ENCODE data around the gene NCBP1. TPM values are rescaled to one million over a fixed set of nuclear protein-coding genes. Genes with fewer than 3 reads are reported as not detected.

NCBP1 gene
- total and polyA plus RNA-seq, 10 donors, result 6.5 to 30.6 (median 23.1) TPM

GRCh38 chr9:97710356-97711222 is 77.0 kb downstream of the NCBP1 start:
- peaks cover 0 to 11% (median 6%) of the 10 kb centered on the region in 6 donors for H3K4me1 ChIP-seq
- whole genome bisulfite sequencing, 5 donors, result 24 to 25% (median 25%) methylated on average over 9 of the region's 9 CpGs
- H3K36me3 ChIP-seq, result no peaks in the 10 kb centered on the region
- no peak for DNase-seq
- no peaks in the 10 kb centered on the region for H3K9me3 ChIP-seq
- TF ChIP-seq CTCF (IDR thresholded peaks at IDR 0.05 in 8 of 11, conservative IDR thresholded peaks at IDR 0.05 in 3 of 11) (peak; percentile 55 to 94 (median 84)), POLR2AphosphoS5 (IDR thresholded peaks at IDR 0.05) (no peak), POLR2A (IDR thresholded peaks at IDR 0.05) (no peak)
- peaks cover 0 to 44% (median 6%) of the 10 kb centered on the region in 7 donors for H3K27me3 ChIP-seq (replicated peaks in 1 of 7)
- no peak overlapping the region for H3K4me3 ChIP-seq
- no peak overlapping the region for H3K27ac ChIP-seq
- intact Hi-C loops (cut with DNase I; ENCODE audit: low total_unique reads), result loop anchor here (2.0 kb wide), 1 partner anchor 190 kb away; no protein-coding TSS in a partner anchor

DNA sequence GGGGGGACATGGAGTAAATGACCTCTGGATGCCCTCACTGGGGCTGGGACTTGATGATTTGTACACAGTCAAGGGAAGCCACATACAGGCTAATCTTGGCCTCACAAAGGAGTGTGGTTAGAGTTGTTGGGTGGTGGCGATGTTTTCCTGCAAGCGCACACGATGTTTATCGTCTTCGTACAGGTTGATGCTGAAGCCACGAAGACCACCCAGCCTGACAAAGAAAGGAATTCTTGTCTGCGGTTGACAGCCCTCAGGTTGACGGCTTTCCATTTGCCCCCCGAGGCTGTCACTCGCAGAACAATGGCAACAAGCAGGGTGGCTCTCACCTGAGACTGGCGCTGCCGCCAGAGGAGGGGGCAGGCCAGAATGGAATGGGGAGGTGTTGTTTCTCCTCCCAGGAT is 77.6 kb downstream of the NCBP1 start:
- Histone ChIP-seq H3K4me3 (no peak overlapping the region), H3K36me3 (no peaks in the 10 kb centered on the region), H3K4me1 (peaks cover 0 to 11% (median 6%) of the 10 kb centered on the region in 6 donors), H3K9me3 (no peaks in the 10 kb centered on the region), H3K27ac (no peak overlapping the region), H3K27me3 (replicated peaks in 1 of 7) (peaks cover 0 to 44% (median 6%) of the 10 kb centered on the region in 7 donors)
- intact Hi-C loops (cut with DNase I; ENCODE audit: low total_unique reads), result loop anchor here (2.0 kb wide), 1 partner anchor 190 kb away; no protein-coding TSS in a partner anchor
- DNase-seq, result no peak
- TF ChIP-seq POLR2A (IDR thresholded peaks at IDR 0.05) (no peak), CTCF (IDR thresholded peaks at IDR 0.05 in 8 of 11, conservative IDR thresholded peaks at IDR 0.05 in 3 of 11) (no peak)
- WGBS, 5 donors, result 12 to 29% (median 14%) methylated on average over 12 of the region's 12 CpGs

DNA sequence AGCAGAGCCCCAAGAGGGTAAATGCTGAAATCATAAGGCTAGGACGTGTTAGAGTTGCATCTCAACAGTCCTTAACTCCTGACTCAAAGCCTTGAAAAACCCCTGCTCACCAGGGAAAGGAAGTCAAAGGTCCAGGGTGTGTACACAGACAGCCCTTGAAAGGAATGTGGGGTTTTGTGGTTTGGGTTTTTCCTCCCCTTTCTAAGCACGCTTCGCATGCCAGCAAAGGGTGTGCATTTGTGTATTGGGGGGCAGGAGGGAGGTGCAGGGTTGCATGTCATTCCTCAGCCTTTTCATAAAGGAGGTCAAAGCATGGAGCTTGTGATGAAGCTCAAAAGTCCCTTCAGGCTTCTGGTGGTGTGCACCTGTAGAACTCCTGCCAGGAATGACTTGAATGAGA is 80.8 kb downstream of the NCBP1 start:
- no peaks in the 10 kb centered on the region for H3K9me3 ChIP-seq
- no peak for TF ChIP-seq CTCF (IDR thresholded peaks at IDR 0.05 in 8 of 11, conservative IDR thresholded peaks at IDR 0.05 in 3 of 11)
- TF ChIP-seq POLR2AphosphoS5 (IDR thresholded peaks at IDR 0.05), result no peak
- TF ChIP-seq POLR2A (IDR thresholded peaks at IDR 0.05), result no peak
- intact Hi-C loops (cut with DNase I; ENCODE audit: low total_unique reads), result no loop called here
- no peak overlapping the region for H3K27ac ChIP-seq
- DNase-seq, result no peak
- 9 to 17% (median 11%) methylated on average over 3 of the region's 3 CpGs for WGBS, 5 donors
- no peak overlapping the region for H3K4me3 ChIP-seq
- H3K27me3 ChIP-seq (replicated peaks in 1 of 7), result peaks cover 0 to 22% (median 5%) of the 10 kb centered on the region in 7 donors
- H3K4me1 ChIP-seq, result peaks cover 0 to 11% (median 6%) of the 10 kb centered on the region in 6 donors
- H3K36me3 ChIP-seq, result no peaks in the 10 kb centered on the region

- Histone ChIP-seq H3K9me3 (peaks cover 0 to 9% (median 7%) of the 10 kb centered on the region in 8 donors), H3K27me3 (replicated peaks in 1 of 7) (peaks cover 0 to 17% (median 0%) of the 10 kb centered on the region in 7 donors), H3K27ac (no peak overlapping the region), H3K4me3 (no peak overlapping the region), H3K4me1 (no peaks in the 10 kb centered on the region), H3K36me3 (no peaks in the 10 kb centered on the region)
- no peak for DNase-seq
- WGBS, 5 donors, result 49 to 77% (median 70%) methylated on average over 3 of the region's 3 CpGs
- intact Hi-C loops (cut with DNase I; ENCODE audit: low total_unique reads), result no loop called here
- TF ChIP-seq CTCF (IDR thresholded peaks at IDR 0.05 in 8 of 11, conservative IDR thresholded peaks at IDR 0.05 in 3 of 11), result no peak
- no peak for TF ChIP-seq POLR2AphosphoS5 (IDR thresholded peaks at IDR 0.05)
- no peak for TF ChIP-seq POLR2A (IDR thresholded peaks at IDR 0.05)
These were observed 84.2 kb downstream of the NCBP1 start for GRCh38 chr9:97717866-97718265.
